Neural cell (in vitro differentiated cells): ENCODE results near the gene MEIOC. TPM values are rescaled to one million over a fixed set of nuclear protein-coding genes. Genes with fewer than 3 reads are reported as not detected.

ENCODE experiments used
- H2AFZ ChIP-seq: fragments of 200-600, 300-800 bp; sonication (generic), shearing (Covaris generic); 2 replicates; pipeline ENCODE4 v1.6.0; 2014; ENCODE audit warnings: low read depth, mild to moderate bottlenecking, antibody characterized with exemption, low read length, moderate library complexity
- H3F3A ChIP-seq: fragments of 200-600 bp; shearing (Covaris generic); 2 replicates; pipeline ENCODE4 v1.6.1; 2016; ENCODE audit warnings: mild to moderate bottlenecking, moderate library complexity, mixed read lengths, antibody characterized with exemption, low read length; ENCODE audit not compliant: insufficient read depth, poor library complexity, severe bottlenecking
- H3K27ac ChIP-seq: fragments of 200-600, 300-800 bp; sonication (generic), shearing (Covaris generic); 2 replicates; pipeline ENCODE4 v1.5.1; 2014; ENCODE audit warnings: mild to moderate bottlenecking, low read length, moderate library complexity
- H3K27me3 ChIP-seq: fragments of 300-800, 200-600 bp; sonication (generic), shearing (Covaris generic); 2 replicates; pipeline ENCODE4 v1.6.0; 2014; ENCODE audit warnings: mild to moderate bottlenecking, low read depth, low read length, moderate library complexity; ENCODE audit not compliant: insufficient read depth
- H3K36me3 ChIP-seq: fragments of 300-800, 200-600 bp; sonication (generic), shearing (Covaris generic); 2 replicates; pipeline ENCODE4 v1.5.1; 2014; ENCODE audit warnings: mild to moderate bottlenecking, antibody characterized with exemption, low read length, moderate library complexity; ENCODE audit not compliant: insufficient read depth
- H3K4me2 ChIP-seq: fragments of 300-800, 200-600 bp; sonication (generic), shearing (Covaris generic); 2 replicates; pipeline ENCODE4 v1.6.0; 2014; ENCODE audit warnings: mild to moderate bottlenecking, low read length
- H3K4me3 ChIP-seq: fragments of 300-800, 200-600 bp; sonication (generic), shearing (Covaris generic); 2 replicates; pipeline ENCODE4 v1.5.1; 2014; ENCODE audit warnings: mild to moderate bottlenecking, low read length, moderate library complexity
- H3K79me2 ChIP-seq: fragments of 200-600 bp; shearing (Covaris generic); replicated peaks from 2 replicates; pipeline ENCODE4 v1.6.0; 2014; ENCODE audit warnings: mild to moderate bottlenecking, low read length, moderate library complexity; ENCODE audit not compliant: insufficient read depth
- H3K9ac ChIP-seq: fragments of 300-800, 200-600 bp; sonication (generic), shearing (Covaris generic); 2 replicates; pipeline ENCODE4 v1.6.1; 2016; ENCODE audit warnings: mild to moderate bottlenecking, low read length, mixed read lengths
- H3K9me2 ChIP-seq: fragments of 200-600 bp; shearing (Covaris generic); 2 replicates; pipeline ENCODE4 v1.6.1; 2016; ENCODE audit warnings: mild to moderate bottlenecking, low read length, mixed read lengths; ENCODE audit not compliant: insufficient read depth
- H3K9me3 ChIP-seq: fragments of 200-600, 300-800 bp; sonication (generic), shearing (Covaris generic); 2 replicates; pipeline ENCODE4 v1.6.1; 2016; ENCODE audit warnings: mild to moderate bottlenecking, mixed run types, low read length, moderate library complexity, mixed read lengths
- H4K20me1 ChIP-seq: fragments of 200-600 bp; shearing (Covaris generic); 2 replicates; pipeline ENCODE4 v1.6.1; 2016; ENCODE audit warnings: mild to moderate bottlenecking, mixed run types; ENCODE audit not compliant: insufficient read depth
- CTCF ChIP-seq: fragments of 450-650 bp; IDR thresholded peaks from 2 replicates; pipeline ENCODE4 v1.5.1; 2014; ENCODE audit warnings: antibody characterized with exemption, mild to moderate bottlenecking, moderate library complexity; ENCODE audit not compliant: poor library complexity, severe bottlenecking
- EP300 ChIP-seq: fragments of 450-650 bp; conservative IDR thresholded peaks from 2 replicates; pipeline ENCODE4 v1.6.1; 2014; ENCODE audit warnings: antibody characterized with exemption, mild to moderate bottlenecking, moderate library complexity; ENCODE audit not compliant: poor library complexity, severe bottlenecking
- EZH2 ChIP-seq: fragments of 200-600, 300-800 bp; shearing (Covaris generic), sonication (generic); IDR thresholded peaks from 2 replicates; pipeline ENCODE4 v1.6.1; 2014; ENCODE audit warnings: antibody characterized with exemption, low read length, borderline replicate concordance, mild to moderate bottlenecking; ENCODE audit not compliant: insufficient read depth, poor library complexity, severe bottlenecking
- MXI1 ChIP-seq: fragments of 450-650 bp; conservative IDR thresholded peaks from 2 replicates; pipeline ENCODE4 v1.6.1; 2014; ENCODE audit warnings: antibody characterized with exemption, mild to moderate bottlenecking; ENCODE audit not compliant: poor library complexity, severe bottlenecking
- POLR2AphosphoS5 ChIP-seq: IDR thresholded peaks from 2 replicates; pipeline ENCODE4 v1.6.1; 2012
- RAD21 ChIP-seq: fragments of 450-650 bp; conservative IDR thresholded peaks from 2 replicates; pipeline ENCODE4 v1.6.1; 2014; ENCODE audit warnings: antibody characterized with exemption, mild to moderate bottlenecking, moderate library complexity
- REST ChIP-seq: IDR thresholded peaks from 2 replicates; pipeline ENCODE4 v1.6.1; 2012; ENCODE audit warnings: borderline replicate concordance
- SMC3 ChIP-seq: fragments of 450-650 bp; conservative IDR thresholded peaks from 2 replicates; pipeline ENCODE4 v1.6.1; 2014; ENCODE audit warnings: antibody characterized with exemption, mild to moderate bottlenecking, moderate library complexity; ENCODE audit not compliant: poor library complexity
- TAF1 ChIP-seq: IDR thresholded peaks from 2 replicates; pipeline ENCODE4 v1.6.1; 2012; ENCODE audit warnings: low read depth
- polyA plus RNA-seq: library from polyadenylated mRNA; depleted of rRNA; stranded (reverse); fragments of >200 nt; gene quantifications from 2 replicates; pipeline ENCODE4 v1.2.3, GENCODE V29; 2014

Gene MEIOC
- polyA plus RNA-seq, 1 donor from 2014 or later: not detected

- H3K27ac ChIP-seq: no peak overlapping the region
- no peaks in the 10 kb centered on the region for H3K36me3 ChIP-seq
- H3K27me3 ChIP-seq: no peaks in the 10 kb centered on the region
- H3K4me3 ChIP-seq: no peak overlapping the region
- TF ChIP-seq REST (no peak), POLR2AphosphoS5 (no peak), RAD21 (no peak), MXI1 (no peak), EP300 (no peak), EZH2 (no peak), SMC3 (no peak), CTCF (no peak), TAF1 (no peak)
- no peaks in the 10 kb centered on the region for H3K9me3 ChIP-seq
- no peaks in the 10 kb centered on the region for H3F3A ChIP-seq
- H3K9me2 ChIP-seq: no peaks in the 10 kb centered on the region
- H4K20me1 ChIP-seq: no peaks in the 10 kb centered on the region
- no peak overlapping the region for H3K4me2 ChIP-seq
- no peak overlapping the region for H2AFZ ChIP-seq
- peaks cover 24% of the 10 kb centered on the region for H3K79me2 ChIP-seq
- no peak overlapping the region for H3K9ac ChIP-seq
These were observed 31.5 kb downstream of the MEIOC start for GRCh38 chr17:44687756-44688155.

- no peak for TF ChIP-seq EZH2
- TF ChIP-seq REST: no peak
- no peak for TF ChIP-seq CTCF
- TF ChIP-seq TAF1: no peak
- no peak for TF ChIP-seq POLR2AphosphoS5
- TF ChIP-seq RAD21: no peak
- no peak for TF ChIP-seq SMC3
- TF ChIP-seq MXI1: no peak
- no peak for TF ChIP-seq EP300
- Histone ChIP-seq H3K4me3 (peak overlapping the region; percentile 97), H3K79me2 (peaks cover 24% of the 10 kb centered on the region), H3K27me3 (no peaks in the 10 kb centered on the region), H3K9me2 (no peaks in the 10 kb centered on the region), H3F3A (no peaks in the 10 kb centered on the region), H2AFZ (no peak overlapping the region), H3K9ac (peak overlapping the region; percentile 88), H3K9me3 (no peaks in the 10 kb centered on the region), H3K36me3 (no peaks in the 10 kb centered on the region), H3K27ac (no peak overlapping the region), H3K4me2 (peak overlapping the region; percentile 95), H4K20me1 (no peaks in the 10 kb centered on the region)
These were observed 31.9 kb downstream of the MEIOC start for GRCh38 chr17:44688200-44688599.
